ENCODE results near the gene ATP13A1. TPM values are rescaled to one million over a fixed set of nuclear protein-coding genes. Genes with fewer than 3 reads are reported as not detected.

ATP13A1 gene
- total RNA-seq, 4 donors from 2014 or later, result 33.4 to 272 (median 109) TPM

GRCh38 chr19:19672816-19673215 is 9.3 kb upstream of the ATP13A1 start:
- TF ChIP-seq CTCF (IDR thresholded peaks at IDR 0.05; ENCODE audit: low read depth), result no peak

GRCh38 chr19:19670070-19670551 is 6.6 kb upstream of the ATP13A1 start:
- TF ChIP-seq CTCF (IDR thresholded peaks at IDR 0.05; ENCODE audit: low read depth), result no peak

GRCh38 chr19:19668230-19669012 is 4.9 kb upstream of the ATP13A1 start, which contains the start of gene ZNF101:
TSS of gene ZNF101 (plus strand) at chr19:19668839. CDS start at chr19:19668964, 125 bp downstream.
- TF ChIP-seq CTCF (IDR thresholded peaks at IDR 0.05; ENCODE audit: low read depth), result no peak

- TF ChIP-seq CTCF (IDR thresholded peaks at IDR 0.05; ENCODE audit: low read depth), result no peak
These were observed 613 bp downstream of the ATP13A1 start for GRCh38 chr19:19662871-19663255.

GRCh38 chr19:19662344-19662743 is 1.1 kb downstream of the ATP13A1 start:
- no peak for TF ChIP-seq CTCF (IDR thresholded peaks at IDR 0.05; ENCODE audit: low read depth)

- TF ChIP-seq CTCF (IDR thresholded peaks at IDR 0.05; ENCODE audit: low read depth), result no peak
These were observed 1.7 kb downstream of the ATP13A1 start for GRCh38 chr19:19661675-19662251.

GRCh38 chr19:19661141-19661674 is 2.3 kb downstream of the ATP13A1 start:
- TF ChIP-seq CTCF (IDR thresholded peaks at IDR 0.05; ENCODE audit: low read depth), result no peak
